ENCODE measurements around the gene SSC5D. TPM values are rescaled to one million over a fixed set of nuclear protein-coding genes. Genes with fewer than 3 reads are reported as not detected.
A peak's percentile ranks its signal among the peaks of the same experiment; 100 is the strongest.

The SSC5D gene
- total and polyA plus RNA-seq, 9 of the 15 experiments (the other 6 are each of a cell fraction or from before 2014, with no cell fraction given) = 0.04 to 0.71 (median 0.14) TPM; not detected in 2

DNA sequence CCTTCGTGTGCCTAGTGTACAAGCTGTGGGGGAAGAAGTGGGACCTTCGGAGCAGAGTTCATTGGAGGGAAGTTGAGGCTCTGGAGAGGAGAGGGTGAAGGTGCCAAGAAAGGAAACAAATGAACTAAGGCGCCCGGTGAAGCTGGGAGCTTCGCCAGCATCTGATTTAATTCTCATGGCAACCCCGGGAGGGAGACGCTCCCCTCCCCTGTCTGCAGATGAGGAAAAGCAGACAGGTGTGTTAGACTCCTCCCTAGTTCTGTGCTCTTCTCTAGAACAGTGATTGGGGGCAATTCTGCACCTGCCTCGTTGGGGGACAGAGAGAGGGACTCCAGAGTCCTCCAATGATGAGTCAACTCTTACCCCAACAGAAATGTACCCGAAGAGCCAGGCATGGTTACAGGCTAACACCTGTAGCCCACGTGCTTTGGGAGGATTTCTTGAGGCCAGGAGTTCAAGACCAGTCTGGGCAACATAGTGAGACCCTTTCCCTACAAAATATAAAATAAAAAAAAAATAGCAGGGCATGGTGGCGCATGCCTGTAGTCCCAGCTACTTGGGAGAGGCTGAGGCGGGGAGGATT lies 4.2 kb downstream of the SSC5D start:
- Histone ChIP-seq H3K9ac (ENCODE audit: insufficient read depth in 1 of 2, low read depth in 2 of 2, low read length in 2 of 2) (peak overlapping the region in 1 of 2 experiments; percentile 64; a peak in 1 of 4 replicates), H3K27ac (ENCODE audit: extremely low read depth, low read depth, low read length) (no peak overlapping the region), H3K27me3 (ENCODE audit: control insufficient read depth in 2 of 2, insufficient read depth in 2 of 2, low read length in 2 of 2) (peaks cover 0 to 4% of the 10 kb centered on the region in 2 experiments; a peak in 1 of 5 replicates), H3K36me3 (ENCODE audit: control insufficient read depth, insufficient read depth, low read length) (no peaks in the 10 kb centered on the region), H3K4me3 (no peak overlapping the region), H2AFZ (ENCODE audit: low read depth, low read length) (no peak overlapping the region), H4K20me1 (replicated peaks; ENCODE audit: control insufficient read depth, insufficient read depth, low read length) (no peaks in the 10 kb centered on the region), H3K79me2 (ENCODE audit: control insufficient read depth, insufficient read depth, low read length) (no peaks in the 10 kb centered on the region), H3K4me1 (replicated peaks in 1 of 2; ENCODE audit: control insufficient read depth in 2 of 2, insufficient read depth in 2 of 2, low read length in 2 of 2) (peaks cover 18 to 62% of the 10 kb centered on the region in 2 experiments), H3K9me3 (replicated peaks; ENCODE audit: control insufficient read depth, insufficient read depth, low read depth, low read length) (no peaks in the 10 kb centered on the region), H3K4me2 (ENCODE audit: insufficient read depth, low read length) (no peak overlapping the region), H3K9me1 (ENCODE audit: control insufficient read depth, insufficient read depth, low read length) (no peaks in the 10 kb centered on the region)
- FAIRE-seq = no peak
- ATAC-seq = no peak
- TF ChIP-seq ZNF121 (CRISPR knock-in tag; conservative IDR thresholded peaks at IDR 0.05) (peak; percentile 53; the same call in 1 of the 2 replicates), RUNX1 (IDR thresholded peaks at IDR 0.05; ENCODE audit: low read depth) (no peak)
- in situ Hi-C loops (cut with MboI) (no loop called here), intact Hi-C loops (cut with micrococcal nuclease) (no loop called here)
- DNase-seq (ENCODE audit: extremely low read depth in 1 of 4, low spot score in 3 of 4) = no peak
- ChIA-PET CTCF (ENCODE audit: low intra/inter-chr PET ratio) (no interaction called here), POLR2A (interaction anchor here (0.9 to 2.8 kb wide), 3 partner anchors 8 to 25 kb away, joined by 4 to 12 read pairs (median 5); partner anchors contain the start of gene NAT14)
- BruUV-seq (replicated peaks) = no TSS peak
- WGBS (ENCODE audit: insufficient coverage, low coverage, missing lambda C conversion rate) = 30% methylated on average over 11 of the region's 12 CpGs

DNA sequence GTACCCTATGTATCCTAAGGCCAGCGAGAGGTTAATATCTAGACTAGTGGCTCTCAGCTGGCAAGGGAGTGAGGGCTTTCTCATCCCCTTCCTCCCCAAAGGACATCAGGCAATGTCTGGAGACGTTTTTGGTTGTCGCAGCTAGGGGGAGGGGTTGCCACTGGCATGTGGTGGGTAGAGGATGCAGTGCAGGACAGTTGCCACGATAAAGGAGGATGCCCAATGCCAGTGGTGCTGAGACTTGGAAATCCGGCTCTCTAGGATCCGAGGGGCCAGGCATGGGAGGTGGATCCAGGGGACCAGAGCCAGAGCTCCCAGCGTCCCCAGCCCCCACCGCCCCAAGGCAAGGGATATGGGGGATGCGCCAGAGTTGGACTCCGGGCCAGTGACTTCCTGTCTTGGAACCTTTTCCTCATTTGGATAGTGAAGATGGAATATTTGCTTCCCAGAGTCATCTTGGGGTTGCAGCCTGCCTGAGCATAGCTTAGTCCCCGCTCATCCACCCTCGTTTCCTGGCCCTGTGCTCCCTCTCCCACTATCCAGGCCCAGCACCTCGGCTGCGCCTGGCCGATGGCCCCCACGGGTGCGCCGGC lies 4.9 kb downstream of the SSC5D start:
- Histone ChIP-seq H3K4me2 (ENCODE audit: insufficient read depth, low read length) (no peak overlapping the region), H2AFZ (ENCODE audit: low read depth, low read length) (no peak overlapping the region), H3K4me1 (replicated peaks in 1 of 2; ENCODE audit: control insufficient read depth in 2 of 2, insufficient read depth in 2 of 2, low read length in 2 of 2) (peaks cover 12 to 59% of the 10 kb centered on the region in 2 experiments), H3K27me3 (ENCODE audit: control insufficient read depth in 2 of 2, insufficient read depth in 2 of 2, low read length in 2 of 2) (peaks cover 0 to 4% of the 10 kb centered on the region in 2 experiments; a peak in 1 of 5 replicates), H3K9me1 (ENCODE audit: control insufficient read depth, insufficient read depth, low read length) (no peaks in the 10 kb centered on the region), H3K27ac (ENCODE audit: extremely low read depth, low read depth, low read length) (no peak overlapping the region), H4K20me1 (replicated peaks; ENCODE audit: control insufficient read depth, insufficient read depth, low read length) (no peaks in the 10 kb centered on the region), H3K9ac (ENCODE audit: insufficient read depth in 1 of 2, low read depth in 2 of 2, low read length in 2 of 2) (no peak overlapping the region; a peak in 1 of 4 replicates), H3K4me3 (no peak overlapping the region), H3K36me3 (ENCODE audit: control insufficient read depth, insufficient read depth, low read length) (no peaks in the 10 kb centered on the region), H3K79me2 (ENCODE audit: control insufficient read depth, insufficient read depth, low read length) (no peaks in the 10 kb centered on the region), H3K9me3 (replicated peaks; ENCODE audit: control insufficient read depth, insufficient read depth, low read depth, low read length) (no peaks in the 10 kb centered on the region)
- intact Hi-C loops (cut with micrococcal nuclease) = no loop called here
- no peak for TF ChIP-seq ELF2 (CRISPR knock-in tag; IDR thresholded peaks at IDR 0.05)
- peak; percentile 75 for TF ChIP-seq ZNF263 (CRISPR knock-in tag; IDR thresholded peaks at IDR 0.05; ENCODE audit: borderline replicate concordance)
- POLR2A ChIA-PET = interaction anchor here (0.6 to 2.8 kb wide), 3 partner anchors 8 to 161 kb away, joined by 3 to 12 read pairs (median 5); partner anchors contain the start of gene NAT14
- FAIRE-seq (no peak), DNase-seq (ENCODE audit: extremely low read depth in 1 of 4, low spot score in 3 of 4) (no peak), ATAC-seq (no peak)
- WGBS (ENCODE audit: insufficient coverage, low coverage, missing lambda C conversion rate) = 43% methylated on average over 16 of the region's 18 CpGs
- CTCF ChIA-PET (ENCODE audit: low intra/inter-chr PET ratio) = no interaction called here
- no TSS peak for BruUV-seq (replicated peaks)
- in situ Hi-C loops (cut with MboI) = no loop called here
